Pons (tissue), 1 donor: ENCODE results near the gene HOXC11.

ENCODE experiments used
- DNase-seq: peaks from one replicate; pipeline ENCODE4 v3.0.0-alpha.2; 2016; ENCODE audit warnings: low spot score

Gene HOXC11

GRCh38 chr12:53956914-53957536, 15.9 kb upstream of the HOXC11 start:
- no peak for DNase-seq

DNA sequence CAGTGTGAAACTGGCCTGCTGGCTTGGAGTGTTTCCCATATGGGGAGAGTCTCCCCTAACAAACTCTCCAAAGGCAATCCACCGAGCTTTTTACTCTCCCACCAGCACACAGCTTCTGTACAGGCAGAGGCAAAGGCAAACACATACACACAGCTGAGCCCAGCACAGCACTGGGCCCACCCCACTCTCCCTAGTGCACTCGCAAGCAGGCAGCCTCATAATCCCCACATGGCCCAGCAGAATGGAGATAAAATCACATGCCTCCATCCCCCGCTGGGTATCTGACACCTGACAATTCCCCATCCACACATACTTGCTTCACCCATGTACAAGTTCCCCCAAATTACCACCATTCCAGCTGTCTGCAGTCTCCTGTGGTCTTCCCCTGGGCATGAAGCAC, 14.8 kb upstream of the HOXC11 start:
- DNase-seq, result no peak

DNA sequence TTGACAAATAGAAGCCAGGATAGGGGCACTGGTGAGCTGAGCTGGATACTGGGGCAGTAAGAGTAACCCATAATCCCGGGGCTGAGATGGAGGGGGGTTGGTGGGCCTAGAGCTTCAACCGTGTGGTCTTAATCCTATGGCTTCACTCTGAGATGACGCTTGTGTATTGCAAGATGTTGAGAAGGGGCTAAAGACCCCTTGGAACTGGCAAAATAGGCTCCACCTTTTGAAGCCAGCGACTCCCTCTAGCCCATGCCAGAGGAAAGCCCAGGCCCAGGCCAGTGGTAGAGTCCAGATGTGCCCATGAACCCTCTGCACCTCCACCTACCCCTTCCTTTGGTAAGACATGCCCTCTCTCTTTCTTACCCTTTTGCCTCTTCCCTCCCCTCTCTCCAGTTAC, 13.6 kb upstream of the HOXC11 start:
- no peak for DNase-seq

DNA sequence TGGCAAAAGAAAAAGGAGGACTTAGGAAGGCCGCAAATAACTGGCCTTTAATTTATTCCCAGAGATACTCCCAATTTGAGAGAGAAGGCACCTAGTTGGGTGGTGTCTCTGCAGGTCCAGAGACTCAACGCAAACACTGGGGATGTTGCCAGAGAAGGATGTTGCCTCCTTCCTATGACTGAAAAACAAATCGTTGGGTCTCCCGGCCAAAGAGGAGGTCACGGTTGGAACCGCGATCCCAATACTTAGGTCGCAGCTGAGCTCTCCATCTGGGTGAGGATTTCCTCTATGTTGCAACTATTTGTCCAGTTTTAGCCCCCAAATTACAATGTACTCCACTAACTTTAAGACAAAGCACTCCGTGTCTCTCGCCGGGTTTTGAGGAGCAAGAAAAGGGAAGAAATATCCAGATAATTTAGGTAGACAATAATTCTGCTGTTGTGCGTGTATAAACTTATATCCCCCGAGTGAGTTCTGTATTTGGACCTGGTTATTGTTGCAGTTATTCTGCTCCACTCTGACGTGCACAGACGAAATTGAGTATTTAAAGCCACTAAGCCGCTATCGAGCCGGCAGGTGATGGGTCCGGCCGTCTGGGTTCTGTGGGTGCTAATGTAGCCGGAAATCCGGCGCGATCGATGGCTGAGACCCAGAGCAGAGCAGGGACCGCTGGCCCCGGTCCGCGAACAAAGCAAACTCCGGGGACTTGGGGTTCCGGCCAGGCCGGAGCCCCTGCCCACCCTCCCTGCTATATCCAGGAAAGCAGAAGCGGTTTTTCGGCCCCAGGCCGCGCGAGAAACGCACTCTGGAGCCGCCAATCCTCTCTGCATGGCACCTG, 12.5 kb upstream of the HOXC11 start:
- DNase-seq, result no peak

DNA sequence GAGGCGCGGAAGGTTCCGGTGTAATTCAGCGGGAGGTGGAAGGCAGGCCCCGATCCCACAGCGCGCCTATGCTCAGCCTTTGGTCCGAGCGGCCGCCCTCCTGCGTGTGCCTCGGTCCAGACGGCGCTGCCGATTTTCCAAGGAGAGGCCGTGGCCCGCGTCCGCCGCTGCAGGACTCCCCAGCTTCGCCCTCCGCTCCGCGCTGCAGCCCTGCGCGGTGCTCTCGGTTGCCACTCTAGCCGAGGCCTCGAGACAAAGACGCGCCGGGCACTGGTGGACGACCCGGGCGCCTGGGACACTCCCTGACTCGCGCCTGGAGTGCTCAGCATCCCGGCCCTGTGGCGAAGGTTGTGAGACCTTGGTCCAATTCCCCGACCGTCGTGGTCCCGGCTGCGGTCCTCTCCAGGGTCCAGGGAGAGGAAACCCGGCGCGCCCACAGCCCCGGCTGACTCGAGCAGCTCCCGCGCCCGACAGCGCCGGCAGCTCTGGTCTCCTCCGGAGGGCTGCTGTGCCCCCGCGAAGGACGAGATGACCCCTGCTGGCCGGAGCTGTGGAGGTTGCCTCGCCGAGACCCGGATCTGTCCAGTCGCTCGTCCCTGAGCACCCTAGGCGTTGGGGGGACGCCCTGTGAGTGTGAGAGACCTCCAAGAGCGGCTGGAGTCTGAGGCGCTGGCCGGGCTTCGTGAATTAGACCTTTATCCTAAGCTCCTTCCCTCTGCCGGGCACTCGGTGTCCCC, 11.7 kb upstream of the HOXC11 start:
- DNase-seq, result no peak

- DNase-seq, result no peak
Observed at GRCh38 chr12:53963005-53963404, 9.9 kb upstream of the HOXC11 start.

- no peak for DNase-seq
Observed at GRCh38 chr12:53963434-53964314, 9.3 kb upstream of the HOXC11 start.

- DNase-seq, result no peak
Observed at GRCh38 chr12:53964315-53964713, 8.6 kb upstream of the HOXC11 start.

- DNase-seq, result no peak
Observed at GRCh38 chr12:53965281-53966084, 7.4 kb upstream of the HOXC11 start.

DNA sequence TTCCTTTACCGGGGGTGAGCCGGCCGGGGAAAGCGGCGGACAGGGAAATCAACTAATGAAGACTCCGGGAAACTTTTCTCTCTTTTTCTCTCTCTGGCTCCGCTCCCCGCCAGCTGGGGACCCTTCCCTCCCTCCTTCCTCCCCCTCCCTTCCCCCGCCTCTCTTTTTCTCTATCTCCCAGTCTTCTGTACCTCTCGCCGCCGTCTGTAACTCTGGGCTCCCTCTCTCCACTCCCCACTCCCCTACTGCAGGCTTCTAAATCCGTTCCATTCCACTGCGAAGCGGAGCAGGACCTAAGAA, 6.9 kb upstream of the HOXC11 start:
- no peak for DNase-seq

DNA sequence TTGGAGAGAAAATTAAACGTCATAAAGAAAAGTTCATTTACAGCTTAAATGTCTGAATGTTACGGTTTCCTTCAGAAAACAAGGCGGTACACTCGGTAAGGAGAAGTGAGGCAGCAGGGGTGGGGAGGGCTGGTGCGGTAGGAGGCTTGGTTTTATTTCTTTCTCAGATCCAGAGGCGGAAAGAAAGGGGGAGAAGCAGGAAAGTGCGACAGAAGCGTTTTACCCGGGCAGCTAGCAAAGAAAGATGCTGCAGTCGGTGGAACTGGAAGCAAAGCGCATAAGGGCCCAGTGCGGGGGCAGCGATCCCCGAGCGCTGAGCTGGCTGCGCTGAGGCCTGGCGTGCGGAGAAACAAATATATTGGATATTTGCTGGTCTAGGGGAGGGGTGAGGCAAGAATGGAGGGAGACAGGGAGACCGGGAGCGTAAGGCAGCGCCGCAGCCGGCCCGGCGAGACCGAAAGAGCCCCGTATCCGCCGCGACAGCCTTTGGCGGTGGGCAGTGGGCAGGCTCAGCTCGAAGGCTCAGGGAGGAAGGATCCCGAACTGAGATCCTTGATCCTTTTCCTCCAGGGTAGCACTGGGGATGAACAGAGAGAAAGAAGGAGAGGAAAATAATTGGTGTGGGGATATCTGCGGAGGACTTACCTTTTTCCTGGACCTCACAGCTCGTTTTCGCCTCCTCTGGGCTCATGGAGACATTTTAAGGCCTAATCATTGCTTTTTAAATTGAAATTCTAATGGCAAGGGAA, 6.4 kb upstream of the HOXC11 start:
- DNase-seq, result no peak

DNA sequence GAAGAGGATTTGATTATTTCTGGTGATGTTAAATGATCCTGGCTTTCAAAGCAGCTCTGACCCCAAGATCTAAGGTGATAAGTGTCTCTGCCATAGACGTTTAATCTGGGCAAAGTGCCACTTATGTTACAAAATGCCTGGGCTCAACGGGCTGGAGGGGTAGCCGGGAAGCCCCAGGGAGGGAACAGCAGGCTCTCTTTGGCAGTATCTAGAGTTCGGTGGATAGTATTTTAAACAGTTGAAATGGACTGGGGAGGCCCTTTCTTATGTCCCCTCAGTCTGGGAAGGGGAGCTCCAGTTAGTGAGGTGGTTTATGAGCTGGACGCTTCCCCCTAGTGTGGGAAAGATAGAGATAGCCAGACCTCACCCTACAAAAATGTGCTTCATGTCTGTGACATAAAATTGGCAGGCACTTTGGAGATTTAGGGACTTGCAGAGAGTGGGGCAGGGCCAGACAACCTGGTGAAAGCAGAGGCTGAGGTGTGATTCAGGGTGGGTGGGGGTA, 5.5 kb upstream of the HOXC11 start:
- DNase-seq, result no peak

GRCh38 chr12:53968214-53969127, 4.5 kb upstream of the HOXC11 start:
- no peak for DNase-seq

GRCh38 chr12:53969588-53970259, 3.2 kb upstream of the HOXC11 start:
- DNase-seq, result no peak

DNA sequence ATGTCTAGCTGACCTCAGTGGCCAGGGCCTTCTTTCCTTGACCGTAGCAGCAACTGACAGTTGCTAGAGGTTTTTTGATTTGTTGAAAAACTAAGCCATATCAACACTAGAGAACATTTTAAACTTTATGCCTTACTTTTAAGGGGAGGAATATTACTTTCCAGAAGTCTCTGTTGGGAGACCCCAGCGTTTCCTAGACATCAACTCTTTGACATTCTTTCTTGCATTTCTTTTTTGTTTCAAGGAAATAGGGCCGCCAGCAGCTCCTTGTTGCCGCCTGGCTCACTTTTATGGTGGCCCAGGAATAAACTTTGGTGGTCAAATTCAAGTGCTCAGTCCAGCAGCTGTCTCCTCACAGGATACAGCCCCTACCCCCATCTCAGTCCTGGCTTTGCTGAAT, 2.5 kb upstream of the HOXC11 start:
- no peak for DNase-seq

- no peak for DNase-seq
Observed at GRCh38 chr12:53971129-53971528, 1.8 kb upstream of the HOXC11 start.

DNA sequence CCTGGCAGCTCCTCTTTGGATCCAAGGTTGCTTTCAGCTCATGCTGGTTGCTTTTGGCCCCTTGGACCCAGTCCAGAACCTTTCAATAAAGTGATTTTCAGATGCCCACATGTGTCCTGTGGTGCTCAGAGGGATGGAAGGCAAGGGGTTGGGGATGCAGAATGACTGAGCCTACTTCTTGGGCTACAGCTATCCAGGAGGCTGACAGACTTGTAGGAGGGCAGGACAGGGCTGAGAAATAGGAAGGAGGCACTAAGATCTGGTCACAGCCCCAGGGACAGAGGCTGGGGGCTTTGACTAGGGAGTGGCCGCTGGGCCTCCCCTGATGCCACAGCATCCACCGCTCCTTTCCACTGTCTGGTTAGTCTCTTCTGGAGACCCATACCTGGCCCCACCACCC, 1.2 kb upstream of the HOXC11 start:
- DNase-seq, result no peak

DNA sequence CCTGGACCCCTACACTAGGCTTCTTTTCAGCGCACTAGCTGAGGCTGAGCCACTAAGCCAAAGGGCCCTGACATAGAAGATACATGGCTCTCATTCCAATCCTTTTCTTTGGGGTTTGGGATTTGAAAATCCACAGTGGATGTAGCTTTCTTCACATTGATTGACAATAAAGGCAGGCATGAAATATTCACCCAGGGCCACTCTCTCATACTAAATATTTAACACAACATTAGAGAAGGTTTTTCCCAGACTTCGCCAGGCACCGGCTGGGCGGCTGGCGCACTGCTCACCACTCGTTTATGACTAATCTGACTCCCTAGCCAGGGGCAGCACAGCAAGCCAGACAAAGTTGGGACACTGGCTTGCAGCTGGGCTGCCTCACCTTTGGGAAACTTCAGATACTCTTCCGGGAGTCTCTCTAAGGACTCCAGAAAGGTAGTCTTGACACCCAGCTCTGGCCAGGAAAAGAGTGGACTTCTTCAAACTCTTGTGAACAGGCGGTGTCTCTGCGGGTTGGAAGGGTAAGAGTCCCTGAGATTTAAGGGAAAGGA, 699 bp upstream of the HOXC11 start:
- no peak for DNase-seq
